ENCODE data around the gene DDR1.

DNA sequence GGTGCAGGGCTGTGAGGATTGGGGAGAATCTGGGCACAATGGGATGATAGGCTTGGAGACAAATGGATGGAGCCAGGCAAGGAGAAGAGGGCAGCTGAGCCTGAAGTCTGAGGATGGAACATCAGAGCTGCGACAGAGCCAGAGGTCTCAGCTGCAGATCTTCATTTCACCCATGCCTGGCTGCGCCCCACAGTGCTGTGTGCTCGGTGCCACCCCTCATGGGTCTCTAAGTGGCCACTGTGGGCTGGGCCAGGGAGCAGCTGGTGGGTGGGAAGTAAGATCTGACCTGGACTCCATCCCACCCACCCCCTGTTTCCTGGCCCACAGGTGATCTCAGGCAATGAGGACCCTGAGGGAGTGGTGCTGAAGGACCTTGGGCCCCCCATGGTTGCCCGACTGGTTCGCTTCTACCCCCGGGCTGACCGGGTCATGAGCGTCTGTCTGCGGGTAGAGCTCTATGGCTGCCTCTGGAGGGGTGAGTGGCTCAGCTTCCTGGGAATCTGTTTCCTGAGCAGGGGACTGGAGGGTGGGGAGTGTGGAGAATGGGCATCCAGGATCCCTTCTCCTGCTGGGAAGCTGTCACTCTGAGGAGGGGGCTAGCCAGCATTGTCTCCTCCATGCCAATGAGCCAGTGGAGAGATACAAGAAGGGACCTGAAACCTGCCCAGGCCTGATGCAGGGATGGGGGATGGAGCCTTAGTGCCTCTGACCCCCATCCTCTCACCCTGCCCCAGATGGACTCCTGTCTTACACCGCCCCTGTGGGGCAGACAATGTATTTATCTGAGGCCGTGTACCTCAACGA is 6.5 kb downstream of the DDR1 start:
- TF ChIP-seq, protein P1, sequence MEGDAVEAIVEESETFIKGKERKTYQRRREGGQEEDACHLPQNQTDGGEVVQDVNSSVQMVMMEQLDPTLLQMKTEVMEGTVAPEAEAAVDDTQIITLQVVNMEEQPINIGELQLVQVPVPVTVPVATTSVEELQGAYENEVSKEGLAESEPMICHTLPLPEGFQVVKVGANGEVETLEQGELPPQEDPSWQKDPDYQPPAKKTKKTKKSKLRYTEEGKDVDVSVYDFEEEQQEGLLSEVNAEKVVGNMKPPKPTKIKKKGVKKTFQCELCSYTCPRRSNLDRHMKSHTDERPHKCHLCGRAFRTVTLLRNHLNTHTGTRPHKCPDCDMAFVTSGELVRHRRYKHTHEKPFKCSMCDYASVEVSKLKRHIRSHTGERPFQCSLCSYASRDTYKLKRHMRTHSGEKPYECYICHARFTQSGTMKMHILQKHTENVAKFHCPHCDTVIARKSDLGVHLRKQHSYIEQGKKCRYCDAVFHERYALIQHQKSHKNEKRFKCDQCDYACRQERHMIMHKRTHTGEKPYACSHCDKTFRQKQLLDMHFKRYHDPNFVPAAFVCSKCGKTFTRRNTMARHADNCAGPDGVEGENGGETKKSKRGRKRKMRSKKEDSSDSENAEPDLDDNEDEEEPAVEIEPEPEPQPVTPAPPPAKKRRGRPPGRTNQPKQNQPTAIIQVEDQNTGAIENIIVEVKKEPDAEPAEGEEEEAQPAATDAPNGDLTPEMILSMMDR (IDR thresholded peaks at IDR 0.05): no peak
- TF ChIP-seq POLR2A (IDR thresholded peaks at IDR 0.05): no peak
- no peak for TF ChIP-seq EP300 (IDR thresholded peaks at IDR 0.05)

All from gastroesophageal sphincter (tissue), 3 donors.